Measurements from ENCODE around the gene HACD4. TPM values are rescaled to one million over a fixed set of nuclear protein-coding genes. Genes with fewer than 3 reads are reported as not detected.

HACD4 gene
- total and polyA plus RNA-seq, 9 donors, result 2.6 to 5.2 (median 3.7) TPM

DNA sequence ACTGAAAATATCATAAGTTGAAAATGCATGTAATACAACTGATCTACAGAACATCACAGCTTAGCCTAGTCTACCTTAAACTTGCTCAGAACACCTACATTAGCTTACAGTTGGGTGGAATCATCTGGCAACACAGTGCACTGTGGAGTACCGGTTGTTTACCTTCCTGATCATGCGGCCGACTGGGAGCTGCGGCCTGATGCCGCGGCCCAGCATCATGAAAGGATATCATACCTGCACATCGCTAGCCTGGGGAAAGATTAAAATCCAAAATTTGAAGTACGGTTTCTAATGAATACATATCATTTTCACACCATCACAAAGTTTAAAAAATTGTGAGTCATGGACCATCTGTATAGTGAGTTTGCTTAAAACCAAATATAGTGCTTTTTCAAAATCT lies 1.8 kb downstream of the HACD4 start:
- WGBS, 3 donors, result 70 to 84% (median 80%) methylated on average over 8 of the region's 8 CpGs
- DNase-seq, result no peak
- no peaks in the 10 kb centered on the region for H3K9me3 ChIP-seq
- H3K36me3 ChIP-seq, result no peaks in the 10 kb centered on the region
- peaks cover 4% of the 10 kb centered on the region for H3K4me1 ChIP-seq (ENCODE audit: insufficient read depth)
- no peaks in the 10 kb centered on the region for H3K27me3 ChIP-seq
- H3K27ac ChIP-seq, result no peak overlapping the region
- TF ChIP-seq EP300 (IDR thresholded peaks at IDR 0.05) (no peak), POLR2A (IDR thresholded peaks at IDR 0.05) (no peak)
- TF ChIP-seq, protein P1, sequence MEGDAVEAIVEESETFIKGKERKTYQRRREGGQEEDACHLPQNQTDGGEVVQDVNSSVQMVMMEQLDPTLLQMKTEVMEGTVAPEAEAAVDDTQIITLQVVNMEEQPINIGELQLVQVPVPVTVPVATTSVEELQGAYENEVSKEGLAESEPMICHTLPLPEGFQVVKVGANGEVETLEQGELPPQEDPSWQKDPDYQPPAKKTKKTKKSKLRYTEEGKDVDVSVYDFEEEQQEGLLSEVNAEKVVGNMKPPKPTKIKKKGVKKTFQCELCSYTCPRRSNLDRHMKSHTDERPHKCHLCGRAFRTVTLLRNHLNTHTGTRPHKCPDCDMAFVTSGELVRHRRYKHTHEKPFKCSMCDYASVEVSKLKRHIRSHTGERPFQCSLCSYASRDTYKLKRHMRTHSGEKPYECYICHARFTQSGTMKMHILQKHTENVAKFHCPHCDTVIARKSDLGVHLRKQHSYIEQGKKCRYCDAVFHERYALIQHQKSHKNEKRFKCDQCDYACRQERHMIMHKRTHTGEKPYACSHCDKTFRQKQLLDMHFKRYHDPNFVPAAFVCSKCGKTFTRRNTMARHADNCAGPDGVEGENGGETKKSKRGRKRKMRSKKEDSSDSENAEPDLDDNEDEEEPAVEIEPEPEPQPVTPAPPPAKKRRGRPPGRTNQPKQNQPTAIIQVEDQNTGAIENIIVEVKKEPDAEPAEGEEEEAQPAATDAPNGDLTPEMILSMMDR (IDR thresholded peaks at IDR 0.05), result no peak
- H3K4me3 ChIP-seq, result no peak overlapping the region
- intact Hi-C loops (cut with DNase I), result no loop called here

DNA sequence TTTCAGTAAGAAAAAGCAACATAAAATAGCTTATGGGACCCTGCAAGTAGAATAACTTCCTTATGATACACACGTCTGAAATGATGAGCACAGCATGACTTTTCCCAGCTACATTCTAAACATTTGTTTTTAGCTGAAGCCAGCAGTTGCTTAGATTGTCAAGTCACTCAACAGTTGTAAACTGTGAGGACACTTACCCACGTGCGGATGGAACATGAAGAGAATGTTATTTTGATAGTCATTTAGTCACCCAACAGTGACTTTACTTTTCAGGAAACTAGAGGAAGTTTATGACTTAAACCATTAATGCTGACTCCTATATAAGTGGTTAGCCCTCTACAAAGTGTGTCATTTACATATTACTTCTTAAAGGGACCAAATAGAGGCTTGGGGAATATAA lies 3.0 kb downstream of the HACD4 start:
- Histone ChIP-seq H3K27ac (no peak overlapping the region), H3K4me3 (no peak overlapping the region), H3K4me1 (ENCODE audit: insufficient read depth) (peaks cover 4% of the 10 kb centered on the region), H3K9me3 (no peaks in the 10 kb centered on the region), H3K36me3 (no peaks in the 10 kb centered on the region), H3K27me3 (no peaks in the 10 kb centered on the region)
- intact Hi-C loops (cut with DNase I), result no loop called here
- 52 to 62% (median 58%) methylated on average over 3 of the region's 3 CpGs for WGBS, 3 donors
- TF ChIP-seq POLR2A (IDR thresholded peaks at IDR 0.05) (no peak), EP300 (IDR thresholded peaks at IDR 0.05) (no peak)
- TF ChIP-seq, protein P1 (IDR thresholded peaks at IDR 0.05), result no peak
- DNase-seq, result no peak

DNA sequence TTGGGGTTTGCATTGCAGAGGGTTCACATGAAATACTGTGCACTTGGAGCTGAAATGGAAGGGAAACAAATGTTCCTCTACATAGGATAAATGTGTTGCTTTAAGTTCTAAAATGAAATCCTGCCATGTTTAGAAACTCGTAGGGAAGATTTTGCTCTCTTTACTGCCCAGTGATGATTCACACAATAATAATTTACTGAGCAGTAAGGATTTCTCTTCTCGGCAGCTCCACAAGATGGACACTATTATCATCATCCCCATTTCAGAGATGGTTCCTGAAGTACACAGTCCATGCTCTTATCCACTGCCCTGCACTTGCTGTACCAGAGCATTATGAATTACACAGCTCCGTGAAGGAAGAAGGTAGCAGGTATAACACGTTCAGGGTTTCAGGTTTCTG lies 4.1 kb downstream of the HACD4 start:
- Histone ChIP-seq H3K4me3 (no peak overlapping the region), H3K9me3 (no peaks in the 10 kb centered on the region), H3K36me3 (no peaks in the 10 kb centered on the region), H3K27me3 (no peaks in the 10 kb centered on the region), H3K4me1 (ENCODE audit: insufficient read depth) (peaks cover 4% of the 10 kb centered on the region), H3K27ac (no peak overlapping the region)
- DNase-seq, result no peak
- WGBS, 3 donors, result 64 to 70% (median 68%) methylated on average over 4 of the region's 4 CpGs
- intact Hi-C loops (cut with DNase I), result no loop called here
- TF ChIP-seq POLR2A (IDR thresholded peaks at IDR 0.05), result no peak
- TF ChIP-seq EP300 (IDR thresholded peaks at IDR 0.05), result no peak
- TF ChIP-seq, protein P1 (IDR thresholded peaks at IDR 0.05), result no peak

DNA sequence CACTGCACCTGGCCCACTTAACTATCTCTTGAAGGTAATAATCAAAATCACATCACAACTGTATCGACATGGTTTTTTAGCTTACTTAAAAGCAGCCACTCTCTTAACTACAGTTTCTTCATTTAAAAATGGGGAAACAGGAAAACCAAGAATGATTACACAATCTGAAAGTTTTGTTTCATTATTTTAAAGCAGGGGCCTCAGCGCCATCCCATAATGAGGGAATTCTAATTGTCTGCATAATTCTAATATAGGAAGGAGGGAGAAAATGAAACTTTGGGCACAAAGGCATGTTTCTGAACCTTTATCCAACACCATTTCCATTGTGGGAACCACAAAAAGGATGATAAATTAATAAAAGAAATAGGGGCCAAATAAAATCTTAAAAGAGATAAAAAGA lies 7.6 kb downstream of the HACD4 start:
- Histone ChIP-seq H3K27ac (no peak overlapping the region), H3K27me3 (no peaks in the 10 kb centered on the region), H3K36me3 (no peaks in the 10 kb centered on the region), H3K4me1 (ENCODE audit: insufficient read depth) (no peaks in the 10 kb centered on the region), H3K9me3 (no peaks in the 10 kb centered on the region), H3K4me3 (no peak overlapping the region)
- intact Hi-C loops (cut with DNase I), result no loop called here
- no peak for TF ChIP-seq POLR2A (IDR thresholded peaks at IDR 0.05)
- TF ChIP-seq, protein P1 (IDR thresholded peaks at IDR 0.05), result no peak
- no peak for DNase-seq
- whole genome bisulfite sequencing, 3 donors, result 89 to 97% (median 92%) methylated on average over 2 of the region's 2 CpGs

DNA sequence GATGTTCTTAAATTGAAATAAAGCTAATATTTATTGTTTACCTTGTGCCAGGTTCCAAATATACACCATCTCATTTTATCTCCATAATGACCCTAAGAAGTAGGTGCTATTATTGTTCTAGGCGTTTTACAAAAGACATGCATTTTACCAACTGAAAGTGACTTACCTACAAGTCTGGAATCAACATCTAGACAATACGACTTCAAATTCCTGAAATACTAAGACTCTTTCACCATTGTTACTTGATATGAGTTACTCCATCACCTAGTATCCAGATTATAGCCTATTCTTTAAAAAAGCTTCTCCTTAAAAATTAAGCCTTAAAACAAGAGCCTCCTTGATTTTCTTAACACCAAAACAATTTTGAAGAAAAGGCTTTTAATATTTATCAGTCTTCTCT lies 13.3 kb downstream of the HACD4 start:
- Histone ChIP-seq H3K4me1 (ENCODE audit: insufficient read depth) (no peaks in the 10 kb centered on the region), H3K9me3 (no peaks in the 10 kb centered on the region), H3K4me3 (no peak overlapping the region), H3K36me3 (no peaks in the 10 kb centered on the region), H3K27me3 (no peaks in the 10 kb centered on the region), H3K27ac (no peak overlapping the region)
- intact Hi-C loops (cut with DNase I), result no loop called here
- DNase-seq, result no peak
- 92 to 97% (median 95%) methylated on average over 2 of the region's 2 CpGs for WGBS, 3 donors
- TF ChIP-seq POLR2A (IDR thresholded peaks at IDR 0.05), result no peak
- TF ChIP-seq, protein P1 (IDR thresholded peaks at IDR 0.05), result no peak
- TF ChIP-seq EP300 (IDR thresholded peaks at IDR 0.05), result no peak

Measured in ovary (tissue), 9 donors.